ENCODE data around the gene MTRF1L. TPM values are rescaled to one million over a fixed set of nuclear protein-coding genes. Genes with fewer than 3 reads are reported as not detected.
A peak's percentile ranks its signal among the peaks of the same experiment; 100 is the strongest.
"Not testable (repeated sequence)": the region's sequence is repeated elsewhere in the genome, so short reads cannot be mapped to it uniquely, and the experiment has no call there.

MTRF1L gene
- total RNA-seq, 2 donors from 2014 or later = 14.2 to 17.3 TPM

GRCh38 chr6:152982904-152983636 lies 19.4 kb downstream of the MTRF1L start, which contains the start of gene FBXO5:
Gene FBXO5 (minus strand): TSS chr6:152983041. CDS start chr6:152982959, 82 bp downstream.
- Mint-ChIP-seq H3K9me3 (no peaks in the 10 kb centered on the region), H3K36me3 (peaks cover 32 to 34% of the 10 kb centered on the region in 2 donors), H3K27ac (peak within 1 kb of the TSS; percentile 96 to 100)
- peak; percentile 94 to 98 for DNase-seq (ENCODE audit: low spot score in 2 of 2)
- peak; percentile 90 for ATAC-seq

DNA sequence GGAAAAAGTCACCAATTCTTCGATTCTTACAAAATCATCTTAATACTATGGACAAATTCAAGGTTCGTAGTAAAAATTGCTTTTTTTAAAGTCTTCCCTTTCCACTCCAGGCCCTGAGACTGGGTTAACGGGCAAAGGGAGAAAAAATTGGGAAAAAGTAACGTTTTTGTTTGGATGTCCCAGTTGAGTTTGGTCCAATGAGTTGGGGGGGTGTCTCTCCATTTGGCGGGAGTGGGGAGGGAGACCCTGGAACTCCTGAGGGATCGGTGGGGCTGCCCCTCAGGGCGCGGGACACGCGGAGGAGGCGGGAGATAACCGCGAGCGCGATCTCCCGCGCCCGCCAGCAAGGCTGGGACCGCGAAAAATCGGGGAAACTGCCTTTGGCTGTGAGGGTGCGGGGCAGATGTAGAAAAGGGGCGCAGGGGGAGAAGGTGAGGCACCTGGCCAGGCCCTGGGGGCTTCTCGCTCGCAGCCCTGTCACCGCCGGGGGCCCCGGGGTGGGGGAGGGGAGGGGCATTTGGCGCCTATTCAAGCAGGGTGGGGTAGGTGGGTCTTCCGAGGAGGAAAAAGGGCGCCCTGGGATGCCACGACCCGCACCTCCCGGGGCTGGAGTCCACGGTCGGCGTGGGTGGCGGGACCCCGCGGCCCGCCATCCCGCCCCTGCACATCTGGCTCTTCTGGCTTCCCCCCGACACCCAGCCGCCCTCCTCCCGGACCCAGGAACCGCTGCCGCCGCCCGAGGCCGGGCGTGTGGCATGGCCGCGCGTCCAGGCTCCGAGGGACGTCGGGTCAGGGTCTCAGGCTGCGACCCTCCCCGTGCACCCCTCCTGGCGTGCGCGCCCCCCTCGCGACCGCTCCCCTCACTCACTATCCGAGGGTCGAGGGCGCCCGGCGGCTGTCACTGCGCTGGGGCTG lies 20.3 kb downstream of the MTRF1L start:
- no peaks in the 10 kb centered on the region for H3K9me3 Mint-ChIP-seq
- DNase-seq (ENCODE audit: low spot score in 2 of 2) = peak; percentile 22 to 61
- peak overlapping the region; percentile 92 to 96 for H3K27ac Mint-ChIP-seq
- ATAC-seq = peak in 1 of 2 donors; percentile 0
- H3K36me3 Mint-ChIP-seq = peaks cover 33 to 34% of the 10 kb centered on the region in 2 donors

DNA sequence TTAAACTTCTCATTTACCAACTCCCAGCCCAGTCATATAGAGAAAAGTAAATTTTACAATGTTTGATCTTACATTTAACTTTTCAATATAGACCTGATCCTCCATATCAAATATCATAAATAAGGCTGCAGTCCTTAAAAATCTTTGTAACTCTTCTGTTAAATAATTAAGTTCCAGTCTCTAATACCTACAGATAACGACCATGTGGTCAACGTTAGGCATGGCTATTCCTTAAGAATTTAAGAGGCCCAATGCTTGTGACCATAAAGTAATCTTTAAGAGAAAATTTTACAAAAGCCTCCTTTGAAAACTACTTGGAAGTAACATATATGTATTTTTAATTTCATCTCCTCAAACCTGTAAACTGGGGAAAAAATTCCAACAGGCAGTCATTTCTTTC lies 21.3 kb downstream of the MTRF1L start:
- DNase-seq (ENCODE audit: low spot score in 2 of 2) (no peak), ATAC-seq (no peak)
- Mint-ChIP-seq H3K9me3 (no peaks in the 10 kb centered on the region), H3K27ac (peak overlapping the region in 1 of 2 donors; percentile 69), H3K36me3 (peaks cover 43 to 44% of the 10 kb centered on the region in 2 donors)

- peaks cover 44 to 50% of the 10 kb centered on the region in 2 donors for H3K36me3 Mint-ChIP-seq
Measured at GRCh38 chr6:152980656-152981055, 21.9 kb downstream of the MTRF1L start.

DNA sequence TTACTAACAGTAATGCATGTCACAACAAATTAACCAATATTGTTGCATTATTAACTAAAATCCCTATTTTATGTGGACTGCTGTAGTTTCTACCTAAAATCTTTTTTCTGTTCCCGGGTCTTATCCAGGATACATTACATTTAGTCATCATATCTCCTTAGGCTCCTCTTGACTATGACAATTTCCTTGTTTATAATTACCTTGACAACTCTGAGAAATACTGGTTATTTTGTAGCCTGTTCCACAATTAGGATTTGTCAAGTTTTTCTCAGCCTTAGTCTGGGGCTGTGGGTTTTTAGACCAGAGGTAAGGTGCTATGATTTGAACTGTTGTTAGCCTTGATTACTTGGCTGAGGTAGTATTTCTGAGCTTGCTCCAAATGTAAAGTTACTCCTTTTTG lies 23.4 kb downstream of the MTRF1L start:
- no peak for DNase-seq (ENCODE audit: low spot score in 2 of 2)
- peaks cover 4% of the 10 kb centered on the region in 2 donors for H3K9me3 Mint-ChIP-seq
- no peak overlapping the region for H3K27ac Mint-ChIP-seq

More at GRCh38 chr6:152980656-152981055, 21.9 kb downstream of the MTRF1L start:
- Mint-ChIP-seq H3K9me3 (no peaks in the 10 kb centered on the region), H3K27ac (peak overlapping the region in 1 of 2 donors; percentile 43)
- no peak for DNase-seq (ENCODE audit: low spot score in 2 of 2)
- no peak for ATAC-seq

GRCh38 chr6:152978058-152978457 lies 24.5 kb downstream of the MTRF1L start:
- no peak for ATAC-seq
- H3K27ac Mint-ChIP-seq = no peak overlapping the region

More for the DNA sequence above, 23.4 kb downstream of the MTRF1L start:
- no peak for ATAC-seq
- peaks cover 46 to 52% of the 10 kb centered on the region in 2 donors for H3K36me3 Mint-ChIP-seq

GRCh38 chr6:152977556-152977955 lies 25.0 kb downstream of the MTRF1L start:
- DNase-seq (ENCODE audit: low spot score in 2 of 2) (no peak), ATAC-seq (no peak)
- Mint-ChIP-seq H3K27ac (no peak overlapping the region), H3K9me3 (peaks cover 4% of the 10 kb centered on the region in 2 donors), H3K36me3 (peaks cover 55 to 59% of the 10 kb centered on the region in 2 donors)

More at GRCh38 chr6:152978058-152978457, 24.5 kb downstream of the MTRF1L start:
- peaks cover 4% of the 10 kb centered on the region in 2 donors for H3K9me3 Mint-ChIP-seq
- H3K36me3 Mint-ChIP-seq = peaks cover 55 to 57% of the 10 kb centered on the region in 2 donors
- no peak for DNase-seq (ENCODE audit: low spot score in 2 of 2)

DNA sequence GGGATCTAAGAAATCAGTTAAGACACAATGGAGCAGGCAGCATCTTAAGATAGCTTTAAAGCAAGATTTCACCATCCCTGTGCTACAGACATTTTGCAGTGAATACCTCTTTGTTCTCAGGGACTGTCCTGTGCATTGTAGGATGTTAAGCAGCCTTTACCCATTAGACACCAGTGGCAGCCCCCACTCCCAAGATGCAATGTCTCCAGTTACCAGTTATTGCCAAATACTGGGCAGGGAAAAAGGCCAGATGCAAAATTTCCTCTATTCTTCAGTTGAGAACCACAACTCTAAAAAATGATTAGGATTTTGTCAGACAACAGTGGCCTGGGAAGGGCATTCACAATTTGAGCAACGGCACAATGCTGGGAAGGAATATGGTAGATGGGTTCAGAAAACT lies 25.8 kb downstream of the MTRF1L start:
- H3K27ac Mint-ChIP-seq = no peak overlapping the region
- no peak for ATAC-seq
- H3K36me3 Mint-ChIP-seq = peaks cover 50 to 66% of the 10 kb centered on the region in 2 donors

GRCh38 chr6:152975204-152975915 lies 27.1 kb downstream of the MTRF1L start:
- DNase-seq (ENCODE audit: low spot score in 2 of 2) (no peak), ATAC-seq (no peak)
- Mint-ChIP-seq H3K27ac (peak overlapping the region in 1 of 2 donors; percentile 84), H3K36me3 (peaks cover 44 to 67% of the 10 kb centered on the region in 2 donors), H3K9me3 (peaks cover 4% of the 10 kb centered on the region in 2 donors)

More for the DNA sequence above, 25.8 kb downstream of the MTRF1L start:
- no peak for DNase-seq (ENCODE audit: low spot score in 2 of 2)
- H3K9me3 Mint-ChIP-seq = peaks cover 4% of the 10 kb centered on the region in 2 donors

GRCh38 chr6:152973916-152974315 lies 28.6 kb downstream of the MTRF1L start:
- DNase-seq (ENCODE audit: low spot score in 2 of 2) = no peak
- peak in 1 of 2 donors; percentile 44 for ATAC-seq
- peaks cover 46 to 76% of the 10 kb centered on the region in 2 donors for H3K36me3 Mint-ChIP-seq
- peaks cover 10 to 11% of the 10 kb centered on the region in 2 donors for H3K9me3 Mint-ChIP-seq
- no peak overlapping the region for H3K27ac Mint-ChIP-seq

GRCh38 chr6:152969688-152970418 lies 32.7 kb downstream of the MTRF1L start:
- Mint-ChIP-seq H3K9me3 (peaks cover 7 to 16% of the 10 kb centered on the region in 2 donors), H3K27ac (no peak overlapping the region), H3K36me3 (peaks cover 29 to 53% of the 10 kb centered on the region in 2 donors)
- DNase-seq (ENCODE audit: low spot score in 2 of 2) (no peak), ATAC-seq (no peak)

- DNase-seq (ENCODE audit: low spot score in 2 of 2); H3K27ac Mint-ChIP-seq; ATAC-seq: not testable (repeated sequence)
- H3K36me3 Mint-ChIP-seq = peaks cover 17 to 23% of the 10 kb centered on the region in 2 donors
- peaks cover 7 to 16% of the 10 kb centered on the region in 2 donors for H3K9me3 Mint-ChIP-seq
Measured at GRCh38 chr6:152966168-152966894, 36.2 kb downstream of the MTRF1L start.

DNA sequence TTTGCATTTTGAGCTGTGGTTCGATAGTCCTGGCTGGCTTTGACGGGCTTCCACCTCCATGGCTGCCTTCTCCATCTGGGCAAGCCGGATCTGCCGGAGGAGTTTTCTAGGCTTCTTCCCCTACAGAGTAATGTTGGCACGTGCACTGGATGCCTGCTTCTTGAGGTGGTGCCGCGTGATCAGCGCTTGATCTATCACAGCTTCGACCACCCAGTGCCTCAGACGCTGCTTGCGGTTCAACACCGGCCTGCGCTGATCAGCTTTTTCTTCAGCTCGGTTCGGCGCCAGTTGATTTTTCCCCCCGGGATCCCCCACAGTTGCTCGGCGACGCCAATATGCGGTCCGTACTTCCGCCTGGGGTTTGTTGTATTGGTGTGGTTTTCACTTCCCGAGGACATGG lies 43.2 kb downstream of the MTRF1L start:
- H3K36me3 Mint-ChIP-seq = no peaks in the 10 kb centered on the region
- no peaks in the 10 kb centered on the region for H3K9me3 Mint-ChIP-seq
- no peak for ATAC-seq
- H3K27ac Mint-ChIP-seq = no peak overlapping the region
- DNase-seq (ENCODE audit: low spot score in 2 of 2) = no peak

DNA sequence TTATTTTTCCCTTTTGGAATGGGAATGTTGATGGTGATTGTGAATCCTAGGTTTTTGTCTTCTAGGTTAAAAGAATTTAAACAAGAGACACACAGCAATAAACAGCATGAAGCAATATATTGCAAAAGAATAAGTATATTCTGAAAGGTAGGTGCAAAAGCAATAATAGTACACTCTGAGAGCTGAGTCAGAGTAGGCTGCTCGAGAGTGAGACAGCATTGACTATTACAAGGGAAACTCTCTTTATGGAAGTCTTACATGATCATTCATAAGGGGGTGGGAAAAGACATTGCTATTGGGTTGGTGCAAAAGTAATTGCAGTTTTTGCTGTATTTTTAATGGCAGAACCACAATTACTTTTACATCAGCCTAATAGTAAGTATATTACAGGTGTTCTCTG lies 44.7 kb downstream of the MTRF1L start:
- Mint-ChIP-seq H3K27ac (no peak overlapping the region), H3K36me3 (no peaks in the 10 kb centered on the region), H3K9me3 (no peaks in the 10 kb centered on the region)
- no peak for ATAC-seq
- no peak for DNase-seq (ENCODE audit: low spot score in 2 of 2)

DNA sequence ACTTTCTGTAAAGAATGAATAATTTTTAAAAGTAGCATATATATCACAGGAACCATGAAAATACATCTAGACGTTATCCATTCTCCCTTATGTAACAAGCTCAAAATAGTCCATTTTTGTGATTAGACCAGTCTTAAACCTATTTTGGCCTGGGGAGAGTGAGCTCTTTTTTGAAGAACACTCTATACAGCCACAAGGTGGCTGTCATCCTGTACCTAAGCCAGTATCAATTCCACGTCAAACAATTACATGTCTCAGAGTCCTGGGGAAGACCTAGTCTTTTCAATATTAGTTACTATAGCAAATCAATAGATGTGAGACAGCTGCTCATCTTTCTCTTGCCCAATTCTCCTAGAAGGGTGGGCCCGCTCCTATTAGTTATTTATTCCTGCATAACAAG lies 48.1 kb downstream of the MTRF1L start:
- no peak for DNase-seq (ENCODE audit: low spot score in 2 of 2)
- no peak for ATAC-seq
- Mint-ChIP-seq H3K9me3 (no peaks in the 10 kb centered on the region), H3K27ac (no peak overlapping the region), H3K36me3 (no peaks in the 10 kb centered on the region)
